HCT116 (cell line): ENCODE measurements around the gene TRIOBP.

Source experiments
- CEBPB ChIP-seq: IDR thresholded peaks from 2 replicates; pipeline ENCODE4 v1.6.1; 2012; ENCODE audit warnings: low read depth
- ELF1 ChIP-seq: IDR thresholded peaks from 2 replicates; pipeline ENCODE4 v1.6.1; 2012; ENCODE audit warnings: low read depth, borderline replicate concordance
- EZH2 ChIP-seq: fragments of 200-600 bp; sonication (generic); IDR thresholded peaks from 2 replicates; pipeline ENCODE4 v1.6.1; 2017; ENCODE audit warnings: antibody characterized with exemption, mixed run types
- POLR2A ChIP-seq: IDR thresholded peaks from 2 replicates; pipeline ENCODE4 v1.7.0; 2011; ENCODE audit warnings: borderline replicate concordance; ENCODE audit not compliant: insufficient read depth, insufficient read length; ENCODE audit errors: extremely low read depth
- RAD21 ChIP-seq: IDR thresholded peaks from 2 replicates; pipeline ENCODE4 v1.6.1; 2012; ENCODE audit warnings: low read depth, mild to moderate bottlenecking
- SIN3A ChIP-seq: IDR thresholded peaks from 2 replicates; pipeline ENCODE4 v1.6.1; 2012; ENCODE audit warnings: low read depth
- YY1 ChIP-seq: IDR thresholded peaks from 2 replicates; pipeline ENCODE4 v1.6.1; 2011; ENCODE audit warnings: low read length, low read depth, moderate library complexity, mild to moderate bottlenecking; ENCODE audit not compliant: insufficient replicate concordance; ENCODE audit errors: extremely low read depth
- ZFX ChIP-seq: fragments of 450-650 bp; IDR thresholded peaks from 2 replicates; pipeline ENCODE4 v1.6.1; 2017
- ZNF274 ChIP-seq: fragments of 200-500 bp; sonication (Bioruptor generic); IDR thresholded peaks from 2 replicates; pipeline ENCODE4 v1.6.1; 2014; ENCODE audit warnings: mild to moderate bottlenecking, low read depth, low read length, inconsistent platforms
- TF ChIP-seq, protein P1 (sequence below), 3 experiments: fragments of 200-600 bp in 1 of 3; sonication (generic) in 1 of 3; IDR thresholded peaks in 2 of 3; conservative IDR thresholded peaks in 1 of 3; 2 replicates each; pipeline ENCODE4 v1.5.1; 2012 to 2017; ENCODE audit warnings: low read depth in 2 of 3, low read length in 2 of 3, antibody characterized with exemption in 1 of 3, borderline replicate concordance in 1 of 3, control low read depth in 1 of 3, mild to moderate bottlenecking in 1 of 3, mixed read lengths in 1 of 3, mixed run types in 1 of 3, moderate library complexity in 1 of 3; ENCODE audit not compliant: insufficient read depth in 1 of 3
- TF ChIP-seq, protein P2 (sequence below): IDR thresholded peaks from 2 replicates; pipeline ENCODE4 v1.6.1; 2012
- TF ChIP-seq, protein P3 (sequence below): IDR thresholded peaks from 2 replicates; pipeline ENCODE4 v1.6.1; 2012

DNA sequence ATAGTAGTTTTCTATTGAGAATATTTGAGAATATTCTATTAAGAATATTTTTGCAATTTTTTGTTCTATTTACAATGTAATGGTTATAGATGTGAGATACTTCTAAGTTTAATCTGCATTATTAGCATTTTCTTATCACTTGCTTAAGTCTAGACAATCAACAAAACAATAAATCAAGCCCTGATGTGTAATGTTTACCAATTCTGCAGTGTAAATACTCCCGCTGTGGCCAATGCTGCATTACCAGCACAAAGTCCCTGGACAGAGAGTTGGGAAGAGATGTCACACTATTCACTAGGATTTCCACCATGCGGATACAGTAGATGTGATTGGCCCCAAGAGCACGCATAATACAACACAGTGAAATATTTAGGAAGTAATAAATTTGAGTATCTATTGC is 63.3 kb downstream of the TRIOBP start:
- TF ChIP-seq, protein P1, sequence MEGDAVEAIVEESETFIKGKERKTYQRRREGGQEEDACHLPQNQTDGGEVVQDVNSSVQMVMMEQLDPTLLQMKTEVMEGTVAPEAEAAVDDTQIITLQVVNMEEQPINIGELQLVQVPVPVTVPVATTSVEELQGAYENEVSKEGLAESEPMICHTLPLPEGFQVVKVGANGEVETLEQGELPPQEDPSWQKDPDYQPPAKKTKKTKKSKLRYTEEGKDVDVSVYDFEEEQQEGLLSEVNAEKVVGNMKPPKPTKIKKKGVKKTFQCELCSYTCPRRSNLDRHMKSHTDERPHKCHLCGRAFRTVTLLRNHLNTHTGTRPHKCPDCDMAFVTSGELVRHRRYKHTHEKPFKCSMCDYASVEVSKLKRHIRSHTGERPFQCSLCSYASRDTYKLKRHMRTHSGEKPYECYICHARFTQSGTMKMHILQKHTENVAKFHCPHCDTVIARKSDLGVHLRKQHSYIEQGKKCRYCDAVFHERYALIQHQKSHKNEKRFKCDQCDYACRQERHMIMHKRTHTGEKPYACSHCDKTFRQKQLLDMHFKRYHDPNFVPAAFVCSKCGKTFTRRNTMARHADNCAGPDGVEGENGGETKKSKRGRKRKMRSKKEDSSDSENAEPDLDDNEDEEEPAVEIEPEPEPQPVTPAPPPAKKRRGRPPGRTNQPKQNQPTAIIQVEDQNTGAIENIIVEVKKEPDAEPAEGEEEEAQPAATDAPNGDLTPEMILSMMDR (IDR thresholded peaks at IDR 0.05 in 2 of 3, conservative IDR thresholded peaks at IDR 0.05 in 1 of 3; ENCODE audit: borderline replicate concordance in 1 of 3, insufficient read depth in 1 of 3, low read depth in 2 of 3, low read length in 2 of 3), result no peak
- no peak for TF ChIP-seq SIN3A
- TF ChIP-seq ZNF274, result no peak
- TF ChIP-seq RAD21, result no peak
- TF ChIP-seq YY1, result no peak
- no peak for TF ChIP-seq ZFX
- TF ChIP-seq EZH2, result no peak
- no peak for TF ChIP-seq CEBPB
- TF ChIP-seq ELF1, result no peak
- TF ChIP-seq, protein P2, sequence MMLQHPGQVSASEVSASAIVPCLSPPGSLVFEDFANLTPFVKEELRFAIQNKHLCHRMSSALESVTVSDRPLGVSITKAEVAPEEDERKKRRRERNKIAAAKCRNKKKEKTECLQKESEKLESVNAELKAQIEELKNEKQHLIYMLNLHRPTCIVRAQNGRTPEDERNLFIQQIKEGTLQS, result no peak
- no peak for TF ChIP-seq POLR2A
- TF ChIP-seq, protein P3, sequence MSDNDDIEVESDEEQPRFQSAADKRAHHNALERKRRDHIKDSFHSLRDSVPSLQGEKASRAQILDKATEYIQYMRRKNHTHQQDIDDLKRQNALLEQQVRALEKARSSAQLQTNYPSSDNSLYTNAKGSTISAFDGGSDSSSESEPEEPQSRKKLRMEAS, result no peak
